ENCODE measurements around the gene FOXN3.

FOXN3 gene

DNA sequence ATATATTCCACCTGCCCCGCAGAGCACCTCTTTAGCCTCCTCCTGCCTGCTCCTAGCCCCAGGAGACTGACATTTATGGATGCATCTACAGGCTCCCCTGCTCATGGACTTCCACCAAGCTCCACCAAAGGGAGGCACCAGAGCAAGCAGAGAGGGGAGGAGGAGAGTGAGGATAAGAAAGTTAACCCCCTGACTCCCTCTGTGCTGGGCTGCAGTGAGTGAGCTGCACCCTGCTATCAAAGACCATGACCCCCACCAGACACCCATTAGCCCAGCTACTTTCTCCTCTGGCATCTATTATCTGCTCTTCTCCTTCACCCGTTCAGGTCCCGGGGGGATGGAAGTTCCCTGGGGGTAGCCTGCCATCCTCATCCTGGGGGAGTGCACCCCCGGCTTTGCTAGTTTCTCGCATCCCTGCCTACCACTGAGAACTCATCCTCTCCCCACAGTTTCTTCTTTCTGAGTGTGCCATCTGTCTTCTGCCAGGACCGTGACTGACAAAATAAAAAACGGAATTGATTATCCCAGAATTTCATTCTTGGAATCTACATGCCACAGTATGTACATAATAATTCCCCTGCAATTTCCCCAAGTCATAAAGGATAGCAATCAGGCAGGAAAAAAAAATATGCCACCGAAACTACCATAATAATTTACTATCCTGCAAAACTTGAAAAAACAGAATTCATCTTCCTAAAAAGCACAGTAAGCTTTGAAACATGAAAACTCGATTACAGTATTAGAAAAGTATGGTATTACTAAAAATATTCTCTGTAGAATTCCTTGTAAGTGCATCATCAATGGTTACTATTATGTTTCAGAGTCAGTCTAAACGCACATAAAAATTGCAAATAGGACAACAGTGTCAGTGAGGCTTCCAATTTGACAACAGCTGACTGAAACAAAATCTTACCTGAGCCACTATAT, 45.2 kb downstream of the FOXN3 start:
- H3K4me3 ChIP-seq (ENCODE audit: control insufficient read depth in 1 of 7, extremely low read depth in 1 of 7, insufficient read depth in 4 of 7, low read depth in 2 of 7, low read length in 6 of 7): no peak overlapping the region
- 94% methylated on average over 5 of the region's 10 CpGs for WGBS (ENCODE audit: insufficient coverage)
- CTCF ChIA-PET: interaction anchor here (1.2 to 2.5 kb wide), 2 partner anchors 11 to 13 kb away, joined by 3 to 6 read pairs; no protein-coding TSS in a partner anchor
- POLR2A ChIA-PET: interaction anchor here (0.6 kb wide), 1 partner anchor 343 kb away, joined by 3 read pairs; no protein-coding TSS in a partner anchor
- no peak overlapping the region for H3K27ac ChIP-seq (ENCODE audit: insufficient read depth in 1 of 2, low read depth in 1 of 2, low read length in 2 of 2, poor library complexity in 1 of 2, severe bottlenecking in 2 of 2)
- H3K36me3 ChIP-seq (ENCODE audit: control insufficient read depth in 4 of 4, insufficient read depth in 4 of 4, low read length in 3 of 4): peaks cover 0 to 7% (median 0%) of the 10 kb centered on the region in 4 experiments
- DNase-seq: no peak
- H3K27me3 ChIP-seq (replicated peaks in 2 of 5; ENCODE audit: control insufficient read depth in 4 of 5, insufficient read depth in 5 of 5, low read length in 4 of 5): no peaks in the 10 kb centered on the region
- peaks cover 19 to 48% (median 38%) of the 10 kb centered on the region in 4 experiments for H3K4me1 ChIP-seq (ENCODE audit: control extremely low read depth in 1 of 4, control insufficient read depth in 4 of 4, insufficient read depth in 4 of 4, low read length in 3 of 4)
- peaks cover 0 to 4% (median 0%) of the 10 kb centered on the region in 5 experiments for H3K9me3 ChIP-seq (ENCODE audit: control extremely low read depth in 1 of 5, control insufficient read depth in 4 of 5, insufficient read depth in 2 of 5, low read depth in 1 of 5, low read length in 4 of 5)

DNA sequence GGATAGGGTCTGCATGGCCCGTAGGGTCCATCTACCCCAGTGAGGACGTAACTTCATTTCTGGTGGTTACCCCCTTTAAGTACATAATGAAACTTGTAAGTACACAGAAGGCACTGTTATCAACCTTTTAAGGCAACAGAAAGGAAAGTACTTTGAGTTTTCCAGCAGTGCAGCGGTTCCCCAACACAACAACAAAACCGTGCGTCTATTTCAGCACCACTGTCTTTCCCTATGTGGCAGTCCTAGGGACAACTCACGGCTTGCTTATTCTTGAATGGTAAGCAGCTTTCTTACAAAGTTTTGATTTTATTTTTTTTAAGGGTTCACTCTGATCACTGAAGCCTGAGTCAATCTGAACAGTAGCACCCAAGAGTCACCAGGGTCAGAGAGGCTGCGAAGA, 46.3 kb downstream of the FOXN3 start:
- no peak for DNase-seq
- Histone ChIP-seq H3K36me3 (ENCODE audit: control insufficient read depth in 4 of 4, insufficient read depth in 4 of 4, low read length in 3 of 4) (peaks cover 0 to 7% (median 0%) of the 10 kb centered on the region in 4 experiments), H3K27me3 (replicated peaks in 2 of 5; ENCODE audit: control insufficient read depth in 4 of 5, insufficient read depth in 5 of 5, low read length in 4 of 5) (no peaks in the 10 kb centered on the region), H3K4me1 (ENCODE audit: control extremely low read depth in 1 of 4, control insufficient read depth in 4 of 4, insufficient read depth in 4 of 4, low read length in 3 of 4) (peaks cover 24 to 56% (median 47%) of the 10 kb centered on the region in 4 experiments), H3K9me3 (ENCODE audit: control extremely low read depth in 1 of 5, control insufficient read depth in 4 of 5, insufficient read depth in 2 of 5, low read depth in 1 of 5, low read length in 4 of 5) (peaks cover 0 to 4% (median 0%) of the 10 kb centered on the region in 5 experiments), H3K27ac (ENCODE audit: insufficient read depth in 1 of 2, low read depth in 1 of 2, low read length in 2 of 2, poor library complexity in 1 of 2, severe bottlenecking in 2 of 2) (no peak overlapping the region), H3K4me3 (ENCODE audit: control insufficient read depth in 1 of 7, extremely low read depth in 1 of 7, insufficient read depth in 4 of 7, low read depth in 2 of 7, low read length in 6 of 7) (no peak overlapping the region)
- WGBS (ENCODE audit: insufficient coverage): 89% methylated on average over 6 of the region's 7 CpGs
- ChIA-PET POLR2A (no interaction called here), CTCF (interaction anchor here (1.6 to 3.0 kb wide), 2 partner anchors 13 to 35 kb away, joined by 3 to 10 read pairs; no protein-coding TSS in a partner anchor)

DNA sequence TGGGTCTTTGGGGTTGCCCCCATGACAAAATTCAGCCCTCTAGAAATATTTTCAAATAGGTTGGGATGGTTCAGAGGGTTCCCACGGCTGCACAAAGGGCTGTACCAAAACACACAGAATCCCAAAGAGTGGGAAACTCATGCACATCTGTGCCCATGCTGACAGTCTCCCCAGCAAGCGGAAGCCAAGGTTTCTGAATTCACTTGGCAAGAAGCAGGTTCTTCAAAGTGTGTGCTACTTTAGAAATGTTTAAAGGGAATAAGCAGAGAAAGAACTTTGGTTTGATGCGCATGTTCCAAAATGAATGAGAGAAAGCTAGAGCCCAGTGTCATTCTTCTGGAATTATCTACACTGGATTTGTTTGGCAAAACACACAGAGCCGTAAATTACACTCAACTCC, 46.7 kb downstream of the FOXN3 start:
- 100% methylated on average over 4 of the region's 4 CpGs for WGBS (ENCODE audit: insufficient coverage)
- H3K4me1 ChIP-seq (ENCODE audit: control extremely low read depth in 1 of 4, control insufficient read depth in 4 of 4, insufficient read depth in 4 of 4, low read length in 3 of 4): peaks cover 27 to 60% (median 50%) of the 10 kb centered on the region in 4 experiments
- no peak overlapping the region for H3K4me3 ChIP-seq (ENCODE audit: control insufficient read depth in 1 of 7, extremely low read depth in 1 of 7, insufficient read depth in 4 of 7, low read depth in 2 of 7, low read length in 6 of 7)
- H3K27me3 ChIP-seq (replicated peaks in 2 of 5; ENCODE audit: control insufficient read depth in 4 of 5, insufficient read depth in 5 of 5, low read length in 4 of 5): no peaks in the 10 kb centered on the region
- H3K36me3 ChIP-seq (ENCODE audit: control insufficient read depth in 4 of 4, insufficient read depth in 4 of 4, low read length in 3 of 4): peaks cover 0 to 7% (median 0%) of the 10 kb centered on the region in 4 experiments
- no peak for DNase-seq
- ChIA-PET CTCF (interaction anchor here (1.1 to 3.0 kb wide), 3 partner anchors 13 to 35 kb away, joined by 3 to 10 read pairs (median 3); no protein-coding TSS in a partner anchor), POLR2A (no interaction called here)
- peaks cover 0 to 4% (median 0%) of the 10 kb centered on the region in 5 experiments for H3K9me3 ChIP-seq (ENCODE audit: control extremely low read depth in 1 of 5, control insufficient read depth in 4 of 5, insufficient read depth in 2 of 5, low read depth in 1 of 5, low read length in 4 of 5)
- H3K27ac ChIP-seq (ENCODE audit: insufficient read depth in 1 of 2, low read depth in 1 of 2, low read length in 2 of 2, poor library complexity in 1 of 2, severe bottlenecking in 2 of 2): no peak overlapping the region

DNA sequence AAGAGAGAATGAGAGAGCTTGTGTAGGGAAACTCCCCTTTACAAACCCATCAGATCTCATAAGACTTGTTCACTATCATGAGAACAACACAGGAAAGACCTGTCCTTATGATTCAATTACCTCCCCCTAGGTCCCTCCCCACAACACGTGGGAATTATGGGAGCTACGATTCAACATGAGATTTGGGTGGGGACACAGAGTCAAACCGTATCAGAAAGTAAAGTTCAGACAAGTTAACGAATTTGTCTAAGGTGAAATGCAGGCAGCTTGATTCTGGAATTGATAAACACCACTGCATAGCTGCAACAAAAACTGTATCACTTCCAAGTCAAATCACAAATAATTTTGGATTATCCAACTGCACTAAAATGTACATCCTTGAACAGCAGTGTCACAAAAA, 47.4 kb downstream of the FOXN3 start:
- Histone ChIP-seq H3K27me3 (replicated peaks in 2 of 5; ENCODE audit: control insufficient read depth in 4 of 5, insufficient read depth in 5 of 5, low read length in 4 of 5) (no peaks in the 10 kb centered on the region), H3K36me3 (ENCODE audit: control insufficient read depth in 4 of 4, insufficient read depth in 4 of 4, low read length in 3 of 4) (peaks cover 0 to 7% (median 0%) of the 10 kb centered on the region in 4 experiments), H3K9me3 (ENCODE audit: control extremely low read depth in 1 of 5, control insufficient read depth in 4 of 5, insufficient read depth in 2 of 5, low read depth in 1 of 5, low read length in 4 of 5) (peaks cover 0 to 4% (median 0%) of the 10 kb centered on the region in 5 experiments), H3K4me1 (ENCODE audit: control extremely low read depth in 1 of 4, control insufficient read depth in 4 of 4, insufficient read depth in 4 of 4, low read length in 3 of 4) (peaks cover 35 to 67% (median 56%) of the 10 kb centered on the region in 4 experiments), H3K27ac (ENCODE audit: insufficient read depth in 1 of 2, low read depth in 1 of 2, low read length in 2 of 2, poor library complexity in 1 of 2, severe bottlenecking in 2 of 2) (no peak overlapping the region), H3K4me3 (ENCODE audit: control insufficient read depth in 1 of 7, extremely low read depth in 1 of 7, insufficient read depth in 4 of 7, low read depth in 2 of 7, low read length in 6 of 7) (no peak overlapping the region)
- WGBS (ENCODE audit: insufficient coverage): 96% methylated on average over 4 of the region's 4 CpGs
- ChIA-PET CTCF (interaction anchor here (1.1 to 3.0 kb wide), 4 partner anchors 14 to 34 kb away, joined by 3 to 10 read pairs (median 4); no protein-coding TSS in a partner anchor), POLR2A (interaction anchor here (0.7 kb wide), 2 partner anchors 65 to 520 kb away, joined by 3 to 4 read pairs; no protein-coding TSS in a partner anchor)
- no peak for DNase-seq

DNA sequence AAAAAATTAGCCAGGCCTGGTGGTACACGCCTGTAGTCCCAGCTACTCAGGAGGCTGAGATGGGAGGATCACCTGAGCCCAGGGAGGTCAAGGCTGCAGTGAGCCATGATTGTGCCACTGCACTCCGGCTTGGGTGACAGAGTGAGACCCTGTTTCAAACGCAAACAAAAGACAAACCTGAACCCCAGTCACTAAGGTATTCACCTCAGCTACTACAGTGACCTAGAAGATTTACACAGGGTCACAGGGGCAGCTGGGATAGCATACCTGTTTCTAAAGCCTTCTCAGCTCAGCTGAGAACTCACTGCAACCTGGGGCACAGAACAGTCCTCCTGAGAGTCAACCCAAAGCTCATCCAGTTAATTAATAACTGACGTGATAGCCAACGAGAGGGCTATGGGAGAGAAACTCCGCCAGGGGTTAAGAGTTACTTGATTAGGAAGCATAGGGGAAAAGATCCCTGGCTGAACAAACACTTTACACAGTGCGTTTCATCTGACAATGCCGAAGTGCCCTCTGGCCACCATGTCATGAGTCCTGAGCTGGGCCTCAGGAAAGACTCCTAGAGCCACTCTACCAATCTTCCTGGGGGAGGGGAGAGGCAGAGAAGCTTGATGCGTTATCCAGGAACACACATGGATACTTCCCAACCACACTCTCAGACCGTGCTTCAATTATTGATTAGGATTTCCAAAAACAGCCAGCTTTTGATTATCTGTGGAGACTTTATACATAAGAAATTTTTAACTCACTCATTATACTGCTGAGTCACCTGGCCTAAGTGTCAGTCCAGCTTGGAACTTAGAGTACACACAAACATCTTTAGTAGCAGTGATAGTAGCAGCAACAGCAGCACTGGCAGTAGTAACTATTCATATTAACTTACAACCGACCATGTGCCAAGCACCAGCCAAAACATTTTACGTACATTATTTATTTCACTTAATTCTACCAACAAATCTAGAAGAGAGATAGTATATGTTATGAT, 48.2 kb downstream of the FOXN3 start:
- POLR2A ChIA-PET: interaction anchor here (0.7 kb wide), 1 partner anchor 64 kb away, joined by 3 read pairs; no protein-coding TSS in a partner anchor
- H3K4me3 ChIP-seq (ENCODE audit: control insufficient read depth in 1 of 7, extremely low read depth in 1 of 7, insufficient read depth in 4 of 7, low read depth in 2 of 7, low read length in 6 of 7): no peak overlapping the region
- WGBS (ENCODE audit: insufficient coverage): 98% methylated on average over 6 of the region's 12 CpGs

DNA sequence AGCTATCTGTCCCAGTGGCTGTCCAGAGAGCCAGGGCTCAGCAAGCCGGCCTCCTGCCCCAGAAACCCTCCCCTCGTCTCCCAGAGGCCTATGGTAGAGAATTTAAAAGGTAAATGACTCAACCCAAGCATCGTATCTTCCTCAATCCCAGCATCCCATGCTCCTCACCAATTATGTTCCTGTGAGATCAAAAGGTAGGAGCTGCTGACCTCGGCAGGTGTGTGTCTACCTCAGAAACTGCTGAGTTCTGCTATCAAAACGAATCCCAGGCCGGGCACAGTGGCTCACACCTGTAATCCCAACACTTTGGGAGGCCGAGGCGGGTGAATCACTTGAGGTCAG, 49.3 kb downstream of the FOXN3 start:
- DNase-seq: no peak
- Histone ChIP-seq H3K36me3 (ENCODE audit: control insufficient read depth in 4 of 4, insufficient read depth in 4 of 4, low read length in 3 of 4) (peaks cover 0 to 11% (median 0%) of the 10 kb centered on the region in 4 experiments), H3K4me1 (ENCODE audit: control extremely low read depth in 1 of 4, control insufficient read depth in 4 of 4, insufficient read depth in 4 of 4, low read length in 3 of 4) (peaks cover 44 to 74% (median 63%) of the 10 kb centered on the region in 4 experiments), H3K9me3 (ENCODE audit: control extremely low read depth in 1 of 5, control insufficient read depth in 4 of 5, insufficient read depth in 2 of 5, low read depth in 1 of 5, low read length in 4 of 5) (peaks cover 0 to 3% (median 0%) of the 10 kb centered on the region in 5 experiments), H3K27ac (ENCODE audit: insufficient read depth in 1 of 2, low read depth in 1 of 2, low read length in 2 of 2, poor library complexity in 1 of 2, severe bottlenecking in 2 of 2) (peak overlapping the region in 1 of 2 experiments; percentile 62), H3K4me3 (ENCODE audit: control insufficient read depth in 1 of 7, extremely low read depth in 1 of 7, insufficient read depth in 4 of 7, low read depth in 2 of 7, low read length in 6 of 7) (no peak overlapping the region), H3K27me3 (replicated peaks in 2 of 5; ENCODE audit: control insufficient read depth in 4 of 5, insufficient read depth in 5 of 5, low read length in 4 of 5) (no peaks in the 10 kb centered on the region)
- WGBS (ENCODE audit: insufficient coverage): 100% methylated on average over 1 of the region's 8 CpGs
- ChIA-PET CTCF (interaction anchor here (1.3 to 3.0 kb wide), 3 partner anchors 8 to 16 kb away, joined by 4 to 10 read pairs (median 4); no protein-coding TSS in a partner anchor), POLR2A (no interaction called here)

More for the DNA sequence above, 48.2 kb downstream of the FOXN3 start:
- Histone ChIP-seq H3K9me3 (ENCODE audit: control extremely low read depth in 1 of 5, control insufficient read depth in 4 of 5, insufficient read depth in 2 of 5, low read depth in 1 of 5, low read length in 4 of 5) (peaks cover 0 to 3% (median 0%) of the 10 kb centered on the region in 5 experiments), H3K27me3 (replicated peaks in 2 of 5; ENCODE audit: control insufficient read depth in 4 of 5, insufficient read depth in 5 of 5, low read length in 4 of 5) (no peaks in the 10 kb centered on the region), H3K4me1 (ENCODE audit: control extremely low read depth in 1 of 4, control insufficient read depth in 4 of 4, insufficient read depth in 4 of 4, low read length in 3 of 4) (peaks cover 43 to 73% (median 62%) of the 10 kb centered on the region in 4 experiments), H3K36me3 (ENCODE audit: control insufficient read depth in 4 of 4, insufficient read depth in 4 of 4, low read length in 3 of 4) (peaks cover 0 to 7% (median 0%) of the 10 kb centered on the region in 4 experiments), H3K27ac (ENCODE audit: insufficient read depth in 1 of 2, low read depth in 1 of 2, low read length in 2 of 2, poor library complexity in 1 of 2, severe bottlenecking in 2 of 2) (peak overlapping the region in 1 of 2 experiments; percentile 37)
- DNase-seq: no peak
- CTCF ChIA-PET: interaction anchor here (1.0 to 3.0 kb wide), 6 partner anchors 9 to 544 kb away, joined by 3 to 10 read pairs (median 4); no protein-coding TSS in a partner anchor

Data from common myeloid progenitor, CD34-positive (primary cell).